Colonic mucosa (tissue), 4 donors: ENCODE results near the gene PUS10. TPM values are rescaled to one million over a fixed set of nuclear protein-coding genes. Genes with fewer than 3 reads are reported as not detected.

Experiments
- DNase-seq: peaks from one replicate; pipeline ENCODE4 v3.0.0-alpha.2; 2020
- H3K27ac ChIP-seq: fragments of 200-600 bp; one replicate; pipeline ENCODE4 v1.8.0; 2021
- H3K27me3 ChIP-seq: fragments of 200-600 bp; one replicate; pipeline ENCODE4 v1.8.0; 2021
- H3K36me3 ChIP-seq: fragments of 200-600 bp; one replicate; pipeline ENCODE4 v1.8.0; 2021
- H3K4me1 ChIP-seq: fragments of 200-600 bp; one replicate; pipeline ENCODE4 v1.8.0; 2021; ENCODE audit warnings: mild to moderate bottlenecking
- H3K4me3 ChIP-seq: fragments of 200-600 bp; one replicate; pipeline ENCODE4 v1.8.0; 2021
- H3K9ac ChIP-seq, 2 donors: one replicate each; pipeline ENCODE4 v1.7.0; 2013; ENCODE audit warnings: control low read depth in 2 of 2, low read depth in 2 of 2, low read length in 2 of 2
- H3K9me3 ChIP-seq: fragments of 200-600 bp; one replicate; pipeline ENCODE4 v1.8.0; 2021
- CTCF ChIP-seq: fragments of 200-600 bp; IDR thresholded peaks from one replicate; pipeline ENCODE4 v1.8.0; 2022; ENCODE audit warnings: antibody characterized with exemption, mild to moderate bottlenecking
- intact Hi-C: fragments of 100-400 bp; cut with DNase I; formaldehyde crosslinking; loops from one replicate; pipeline ENCODE4 v1.14.1; 2022
- total RNA-seq, 2 donors: library from RNA; stranded (reverse); fragmentation: NEBNext Ultra II Directional in 1 of 2; extraction: Animal tissue kit (Norgen Biotek cat#: 25700) in 1 of 2; gene quantifications; one replicate each; pipeline ENCODE4 v1.2.1, GENCODE V29; 2021
- donor health status: healthy.
- donor health status: DM: no; HTN: no; CAD: no.
- donor health status: DM: no; HTN: no; CAD: no.

Gene PUS10
- total RNA-seq, 2 donors from 2014 or later, result 6.7 to 6.9 TPM

- Histone ChIP-seq H3K9ac (no peak overlapping the region), H3K27ac (no peak overlapping the region), H3K4me3 (no peak overlapping the region), H3K36me3 (no peaks in the 10 kb centered on the region), H3K4me1 (no peaks in the 10 kb centered on the region), H3K27me3 (no peaks in the 10 kb centered on the region), H3K9me3 (no peaks in the 10 kb centered on the region)
- intact Hi-C loops, result no loop called here
- TF ChIP-seq CTCF, result no peak
- no peak for DNase-seq
Measured at GRCh38 chr2:60960706-60961105, 57.3 kb downstream of the PUS10 start.

- Histone ChIP-seq H3K36me3 (no peaks in the 10 kb centered on the region), H3K9ac (no peak overlapping the region), H3K4me1 (no peaks in the 10 kb centered on the region), H3K27me3 (no peaks in the 10 kb centered on the region), H3K4me3 (no peak overlapping the region), H3K9me3 (no peaks in the 10 kb centered on the region), H3K27ac (peak overlapping the region; percentile 0)
- intact Hi-C loops, result no loop called here
- TF ChIP-seq CTCF, result no peak
- DNase-seq, result no peak
Measured at GRCh38 chr2:60959501-60959900, 58.6 kb downstream of the PUS10 start.

- no peaks in the 10 kb centered on the region for H3K36me3 ChIP-seq
- no peaks in the 10 kb centered on the region for H3K4me1 ChIP-seq
- H3K27me3 ChIP-seq, result no peaks in the 10 kb centered on the region
- no peak overlapping the region for H3K4me3 ChIP-seq
- no peak for DNase-seq
- intact Hi-C loops, result no loop called here
- H3K27ac ChIP-seq, result peak overlapping the region; percentile 4
- no peak overlapping the region for H3K9ac ChIP-seq
- TF ChIP-seq CTCF, result no peak
- H3K9me3 ChIP-seq, result no peaks in the 10 kb centered on the region
Measured at GRCh38 chr2:60958800-60959199, 59.3 kb downstream of the PUS10 start.

- DNase-seq, result no peak
- no peak for TF ChIP-seq CTCF
- Histone ChIP-seq H3K9ac (no peak overlapping the region), H3K4me1 (no peaks in the 10 kb centered on the region), H3K4me3 (no peak overlapping the region), H3K9me3 (no peaks in the 10 kb centered on the region), H3K27ac (peak overlapping the region; percentile 4), H3K27me3 (no peaks in the 10 kb centered on the region), H3K36me3 (no peaks in the 10 kb centered on the region)
- intact Hi-C loops, result no loop called here
Measured at GRCh38 chr2:60958361-60958760, 59.7 kb downstream of the PUS10 start.

- DNase-seq, result peak; percentile 79
Measured at GRCh38 chr2:60957643-60958042, 60.4 kb downstream of the PUS10 start.

More at GRCh38 chr2:60957643-60958042, 60.4 kb downstream of the PUS10 start:
- no peaks in the 10 kb centered on the region for H3K4me1 ChIP-seq
- no peaks in the 10 kb centered on the region for H3K9me3 ChIP-seq
- peak overlapping the region; percentile 4 for H3K27ac ChIP-seq
- TF ChIP-seq CTCF, result no peak
- intact Hi-C loops, result no loop called here
- no peaks in the 10 kb centered on the region for H3K27me3 ChIP-seq
- no peak overlapping the region for H3K9ac ChIP-seq
- H3K36me3 ChIP-seq, result no peaks in the 10 kb centered on the region
- H3K4me3 ChIP-seq, result no peak overlapping the region
